ENCODE measurements around the gene GARIN5B. TPM values are rescaled to one million over a fixed set of nuclear protein-coding genes. Genes with fewer than 3 reads are reported as not detected.

The GARIN5B gene
- total and polyA plus RNA-seq, 2 experiments from 2014 or later: not detected

GRCh38 chr19:55387736-55388497 lies 24.9 kb upstream of the GARIN5B start:
- peaks cover 11% of the 10 kb centered on the region; the same call in 1 of the 2 replicates for H3K36me3 ChIP-seq (ENCODE audit: insufficient read depth)
- peaks cover 67% of the 10 kb centered on the region for H3K4me1 ChIP-seq (ENCODE audit: insufficient read depth)
- peaks cover 4% of the 10 kb centered on the region; the same call in 1 of the 2 replicates for H3K27me3 ChIP-seq (ENCODE audit: insufficient read depth)
- Mint-ChIP-seq H3K27ac (no peak overlapping the region), H3K36me3 (ENCODE audit: low read depth) (peaks cover 54% of the 10 kb centered on the region), H3K4me3 (peak overlapping the region; percentile 99), H3K27me3 (ENCODE audit: insufficient read depth, low read depth, poor library complexity) (peaks cover 58% of the 10 kb centered on the region), H3K4me1 (peaks cover 71% of the 10 kb centered on the region), H3K9me3 (peaks cover 2% of the 10 kb centered on the region; the same call in 2 of the 3 replicates)
- H2AFZ ChIP-seq: no peak overlapping the region
- peaks cover 66% of the 10 kb centered on the region for H3F3A ChIP-seq (replicated peaks; ENCODE audit: low read depth)
- H3K27ac ChIP-seq (ENCODE audit: low read depth): no peak overlapping the region
- no peak for TF ChIP-seq JUNB (IDR thresholded peaks at IDR 0.05; ENCODE audit: unreplicated experiment)
- no peak for TF ChIP-seq REST (IDR thresholded peaks at IDR 0.05; ENCODE audit: unreplicated experiment)
- TF ChIP-seq CREB1 (CRISPR knock-in tag; IDR thresholded peaks at IDR 0.05; ENCODE audit: low read depth): no peak
- no peak for TF ChIP-seq ZNF331 (CRISPR knock-in tag; IDR thresholded peaks at IDR 0.05; ENCODE audit: low read depth)
- TF ChIP-seq EZH2 (IDR thresholded peaks at IDR 0.05; ENCODE audit: low read depth, unreplicated experiment): no peak
- TF ChIP-seq ETS1 (IDR thresholded peaks at IDR 0.05): no peak
- TF ChIP-seq ZNF114 (CRISPR knock-in tag; IDR thresholded peaks at IDR 0.05): no peak
- no peak for TF ChIP-seq STAT1 (IDR thresholded peaks at IDR 0.05; ENCODE audit: unreplicated experiment)
- TF ChIP-seq ZNF462 (CRISPR knock-in tag; IDR thresholded peaks at IDR 0.05): no peak
- no peak for TF ChIP-seq POLR2AphosphoS5 (IDR thresholded peaks at IDR 0.05; ENCODE audit: low read depth)
- TF ChIP-seq CTCF (conservative IDR thresholded peaks at IDR 0.05; ENCODE audit: low read depth in 2 of 2): no peak
- no peak for TF ChIP-seq NANOG (IDR thresholded peaks at IDR 0.05; ENCODE audit: borderline replicate concordance)
- no peak for TF ChIP-seq EZH2phosphoT487 (IDR thresholded peaks at IDR 0.05; ENCODE audit: unreplicated experiment)
- H3K4me2 ChIP-seq: peak overlapping the region; percentile 97
- peak overlapping the region; percentile 99 for H3K4me3 ChIP-seq
- no peaks in the 10 kb centered on the region for H3K9me2 ChIP-seq (ENCODE audit: insufficient read depth)
- peaks cover 41% of the 10 kb centered on the region for H4K20me1 ChIP-seq (replicated peaks; ENCODE audit: insufficient read depth)
- DNase-seq (ENCODE audit: low spot score) (no peak), ATAC-seq (no peak)
- H3K79me2 ChIP-seq (replicated peaks; ENCODE audit: insufficient read depth): peaks cover 28% of the 10 kb centered on the region
